UCSD-AML1 (cell line): ENCODE results near the gene PLAC8.
"Not testable (repeated sequence)": the region's sequence is repeated elsewhere in the genome, so short reads cannot be mapped to it uniquely, and the experiment has no call there.

Source experiments
- DNase-seq: peaks from one replicate; lab custom pipeline; 2025; ENCODE audit not compliant: unreplicated experiment; lab: John Stamatoyannopoulos, UW

The PLAC8 gene

GRCh38 chr4:83074086-83074704 is 40.3 kb downstream of the PLAC8 start:
- no peak for DNase-seq

- DNase-seq: no peak
Observed at GRCh38 chr4:83071116-83071515, 43.4 kb downstream of the PLAC8 start.

GRCh38 chr4:83067058-83067639 is 47.4 kb downstream of the PLAC8 start:
- no peak for DNase-seq

- no peak for DNase-seq
Observed at GRCh38 chr4:83065266-83065665, 49.3 kb downstream of the PLAC8 start.

GRCh38 chr4:83062739-83063138 is 51.8 kb downstream of the PLAC8 start:
- no peak for DNase-seq

GRCh38 chr4:83054928-83055327 is 59.6 kb downstream of the PLAC8 start:
- DNase-seq: no peak

- DNase-seq: not testable (repeated sequence)
Observed at GRCh38 chr4:83048781-83049180, 65.7 kb downstream of the PLAC8 start.

GRCh38 chr4:83046693-83047473 is 67.6 kb downstream of the PLAC8 start:
- DNase-seq: no peak

- no peak for DNase-seq
Observed at GRCh38 chr4:83043801-83044407, 70.6 kb downstream of the PLAC8 start.

- not testable (repeated sequence) for DNase-seq
Observed at GRCh38 chr4:83043157-83043556, 71.4 kb downstream of the PLAC8 start.

- no peak for DNase-seq
Observed at GRCh38 chr4:83040269-83040668, 74.3 kb downstream of the PLAC8 start.
